GM21737 (cell line): ENCODE data around the gene TRIM3.
A peak's percentile ranks its signal among the peaks of the same experiment; 100 is the strongest.
"Not testable (repeated sequence)": the region's sequence is repeated elsewhere in the genome, so short reads cannot be mapped to it uniquely, and the experiment has no call there.

Source experiments
- ATAC-seq: cut with Tn5 transposase; IDR thresholded peaks from one replicate; pipeline ENCODE4 v1.9.1; 2021; ENCODE audit warnings: mild to moderate bottlenecking, moderate library complexity; ENCODE audit not compliant: unreplicated experiment

Gene TRIM3

GRCh38 chr11:6473451-6474412, at the start of gene TRIM3:
Gene TRIM3, minus strand, starts transcription at chr11:6473941. Its CDS starts 8,246 bp downstream, at chr11:6465695.
- ATAC-seq = peak; percentile 72

- no peak for ATAC-seq
Measured at GRCh38 chr11:6523253-6523652, 49.5 kb upstream of the TRIM3 start.

DNA sequence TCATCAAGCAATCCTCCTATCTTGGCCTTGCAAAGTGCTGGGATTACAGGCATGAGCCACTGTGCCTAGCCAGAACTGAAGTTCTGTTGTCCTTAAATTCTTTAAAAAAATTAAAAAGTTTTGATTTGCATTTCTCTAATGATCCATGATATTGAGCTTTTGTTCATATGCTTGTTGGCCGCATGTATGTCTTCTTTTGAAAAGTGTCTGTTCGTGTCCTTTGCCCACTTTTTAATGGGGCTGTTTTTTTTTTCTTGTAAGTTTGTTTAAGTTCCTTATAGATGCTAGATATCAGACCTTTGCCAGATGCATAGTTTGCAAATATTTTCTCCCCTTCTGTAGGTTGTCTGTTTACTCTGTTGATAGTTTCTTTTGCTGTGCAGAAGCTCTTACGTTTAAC, 48.2 kb upstream of the TRIM3 start:
- ATAC-seq = not testable (repeated sequence)

DNA sequence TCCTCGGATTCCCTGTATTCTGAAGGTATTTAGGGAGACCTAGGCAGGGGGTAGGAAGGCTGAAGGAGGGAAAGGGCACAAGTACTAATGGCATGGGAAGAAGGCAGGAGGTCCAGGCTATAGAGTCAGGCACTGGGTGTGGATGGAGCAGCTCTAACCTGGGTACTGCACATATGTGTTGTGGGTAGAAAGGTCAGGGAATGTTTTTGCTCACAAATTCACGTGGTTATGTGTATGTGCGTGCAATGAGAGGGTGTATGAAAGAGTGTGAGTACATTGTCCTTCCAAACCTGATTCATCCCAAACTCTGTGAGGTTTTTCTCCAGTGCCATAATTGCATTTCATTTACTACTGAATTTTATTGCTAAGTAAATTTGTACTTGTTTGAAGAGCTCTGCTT, 46.5 kb upstream of the TRIM3 start:
- no peak for ATAC-seq

DNA sequence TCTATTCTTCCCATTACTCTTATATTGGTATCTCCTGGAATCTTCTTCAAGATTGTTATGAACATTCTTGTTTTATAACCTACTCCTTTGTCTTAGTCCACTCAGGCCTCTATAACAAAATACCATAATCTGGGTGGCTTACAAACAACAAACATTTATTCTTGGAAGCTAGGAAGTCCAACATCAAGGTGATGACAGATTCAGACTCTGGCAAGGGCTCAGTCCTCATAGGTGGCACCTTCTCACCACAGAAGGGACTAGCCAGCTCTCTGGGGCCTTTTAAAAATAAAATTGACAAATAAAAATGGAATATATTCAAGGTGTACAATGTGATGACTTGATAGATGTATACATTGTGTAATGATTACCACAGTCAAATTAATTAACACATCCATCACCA, 43.1 kb upstream of the TRIM3 start:
- no peak for ATAC-seq

DNA sequence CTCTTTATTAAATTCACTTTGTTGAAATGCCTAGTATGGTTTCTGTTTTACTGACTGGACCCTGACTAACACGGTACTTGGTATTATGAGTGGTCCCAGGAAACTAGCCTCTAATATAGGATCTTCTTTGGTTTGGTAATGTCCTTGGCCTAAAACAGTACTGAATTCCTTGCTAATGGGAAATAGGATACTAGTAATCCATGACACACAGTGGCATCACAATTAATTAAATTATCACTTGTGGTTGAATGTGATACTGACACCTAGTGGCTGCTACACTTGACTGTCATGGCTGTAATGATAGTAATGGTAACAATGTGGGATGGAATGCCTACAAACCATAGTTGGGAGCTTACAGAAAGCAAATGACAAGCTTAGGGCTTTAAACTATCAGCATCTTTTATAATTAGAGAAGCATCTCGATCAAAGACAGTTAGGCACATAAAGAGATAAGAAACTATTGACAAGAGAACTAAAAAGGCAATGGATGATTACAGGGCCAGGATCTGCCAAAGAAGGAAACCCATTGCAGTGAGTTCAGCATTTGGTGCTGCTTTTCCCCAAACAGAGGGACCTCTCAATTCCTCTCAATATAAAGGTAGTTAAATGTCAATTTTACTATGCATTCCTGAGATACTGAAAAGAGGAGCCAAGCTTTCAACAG, 32.0 kb upstream of the TRIM3 start:
- ATAC-seq = no peak

DNA sequence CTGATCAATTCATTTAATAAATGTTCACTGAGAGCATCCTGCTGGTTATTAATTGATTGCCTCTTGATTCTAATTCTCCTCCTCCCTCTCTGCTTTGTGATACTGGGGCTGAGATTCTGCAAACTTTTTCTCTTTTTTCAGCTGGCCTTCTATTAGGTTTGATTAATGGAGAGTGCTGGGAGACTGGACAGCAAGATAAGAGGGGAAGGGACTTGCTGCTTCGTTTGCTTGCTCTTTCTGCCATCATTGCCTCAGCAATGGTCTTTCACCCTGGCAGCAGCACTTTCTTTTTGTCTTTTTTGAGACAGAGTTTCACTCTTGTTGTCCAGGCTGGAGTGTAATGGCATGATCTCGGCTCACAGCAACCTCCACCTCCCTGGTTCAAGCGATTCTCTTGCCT, 30.4 kb upstream of the TRIM3 start:
- ATAC-seq = no peak

DNA sequence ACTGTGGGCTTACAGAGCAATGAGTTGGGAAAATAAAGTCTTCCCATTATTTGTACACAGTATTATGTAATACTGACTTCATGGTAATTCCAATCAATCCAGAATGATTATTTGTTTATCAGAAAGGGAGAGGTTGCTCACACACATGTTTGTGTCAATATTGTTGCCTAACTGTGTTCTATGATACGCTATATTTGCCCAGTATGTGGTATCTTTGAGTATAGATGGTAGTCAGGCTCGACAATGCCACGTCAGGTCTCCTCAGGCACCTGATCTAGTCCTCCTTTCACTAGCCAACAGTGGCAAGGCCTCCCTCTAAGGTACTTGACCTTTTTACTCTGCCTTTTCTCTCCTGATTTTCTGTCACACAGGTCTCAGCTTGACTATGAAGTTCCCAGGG, 28.6 kb upstream of the TRIM3 start:
- no peak for ATAC-seq

DNA sequence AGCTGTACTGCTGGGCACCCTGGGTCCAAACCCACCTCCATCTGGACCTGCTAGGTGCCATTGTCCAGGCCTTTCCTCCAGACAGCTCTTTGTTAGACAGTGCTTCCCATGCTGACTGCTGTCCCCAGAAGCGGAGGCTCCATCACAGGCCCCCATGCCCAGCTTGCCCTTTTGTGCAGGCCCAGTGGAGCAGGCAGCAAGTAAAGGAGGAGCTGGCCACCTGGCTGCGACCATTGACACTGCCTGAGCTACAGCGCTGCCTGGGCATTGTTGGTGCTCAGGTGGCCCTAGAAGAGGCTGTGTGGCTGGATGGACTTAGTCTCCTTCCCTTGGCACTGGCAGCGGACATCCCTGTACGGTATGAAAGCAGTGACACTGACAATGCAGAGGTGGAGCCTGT, 24.8 kb upstream of the TRIM3 start:
- no peak for ATAC-seq

GRCh38 chr11:6498121-6498520, 24.4 kb upstream of the TRIM3 start:
- no peak for ATAC-seq

GRCh38 chr11:6497069-6497839, 23.5 kb upstream of the TRIM3 start, which contains the start of gene DNHD1:
Gene DNHD1, plus strand, starts transcription at chr11:6497280. Its CDS starts 936 bp downstream, at chr11:6498216.
- no peak for ATAC-seq

GRCh38 chr11:6489306-6489705, 15.6 kb upstream of the TRIM3 start:
- no peak for ATAC-seq

- no peak for ATAC-seq
Measured at GRCh38 chr11:6488821-6489220, 15.1 kb upstream of the TRIM3 start.

GRCh38 chr11:6488342-6488741, 14.6 kb upstream of the TRIM3 start:
- no peak for ATAC-seq

DNA sequence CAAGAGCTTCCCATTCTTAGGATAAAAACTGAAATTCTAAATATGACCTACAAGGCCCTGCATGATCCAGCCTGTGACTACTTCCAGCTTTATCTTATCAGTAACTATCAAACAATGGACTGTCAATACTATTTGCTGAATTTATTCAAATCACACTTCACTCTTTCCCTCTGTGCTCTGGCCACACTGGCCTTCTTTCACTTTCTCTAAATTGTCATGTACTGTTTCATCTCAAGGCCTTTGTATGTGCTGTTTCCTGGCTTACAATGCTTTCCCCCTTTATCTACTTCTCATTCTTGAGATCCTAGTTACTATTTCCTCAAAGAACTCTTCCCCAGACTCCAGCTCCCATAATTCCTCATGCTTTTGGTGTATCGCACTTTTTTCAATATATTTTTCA, 13.2 kb upstream of the TRIM3 start:
- ATAC-seq = no peak

DNA sequence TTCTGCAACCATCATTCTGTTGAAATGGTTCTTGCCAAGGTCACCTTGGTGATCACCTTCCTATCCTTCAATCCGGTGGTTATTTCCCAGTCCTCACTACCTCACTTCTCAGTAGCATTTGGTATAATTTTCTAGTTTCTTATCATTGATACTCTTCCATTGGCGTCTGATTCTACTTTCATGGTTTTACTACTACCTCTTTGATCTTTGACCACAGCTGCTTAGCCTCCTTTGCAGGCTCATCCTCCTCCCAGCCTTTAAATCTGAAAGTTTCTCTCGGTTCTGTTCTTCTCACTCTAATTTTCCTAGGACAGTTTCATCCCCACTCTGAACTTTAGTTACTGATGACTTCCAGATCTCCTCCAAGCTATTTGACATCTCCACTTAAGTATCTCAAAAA, 12.5 kb upstream of the TRIM3 start:
- no peak for ATAC-seq

GRCh38 chr11:6485661-6486060, 11.9 kb upstream of the TRIM3 start:
- no peak for ATAC-seq

DNA sequence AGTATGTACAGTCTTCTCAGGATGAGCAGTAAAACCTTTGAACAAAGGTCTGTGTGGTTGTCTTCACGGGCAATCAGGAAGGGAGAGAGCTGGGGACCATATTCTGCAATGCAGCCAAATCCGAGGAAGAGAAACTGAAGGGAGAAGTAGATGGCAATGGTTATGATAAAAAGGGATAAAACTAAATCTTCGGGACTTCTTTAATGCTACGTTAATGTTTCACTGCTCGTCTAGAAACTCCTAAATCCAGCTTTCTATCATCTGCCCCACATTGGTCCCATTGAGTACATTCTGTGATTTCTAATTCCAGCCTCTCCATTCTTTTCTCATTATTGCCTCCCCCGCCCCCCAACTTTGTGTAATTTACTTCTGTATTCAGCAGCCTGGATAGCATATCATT, 9.3 kb upstream of the TRIM3 start:
- no peak for ATAC-seq

DNA sequence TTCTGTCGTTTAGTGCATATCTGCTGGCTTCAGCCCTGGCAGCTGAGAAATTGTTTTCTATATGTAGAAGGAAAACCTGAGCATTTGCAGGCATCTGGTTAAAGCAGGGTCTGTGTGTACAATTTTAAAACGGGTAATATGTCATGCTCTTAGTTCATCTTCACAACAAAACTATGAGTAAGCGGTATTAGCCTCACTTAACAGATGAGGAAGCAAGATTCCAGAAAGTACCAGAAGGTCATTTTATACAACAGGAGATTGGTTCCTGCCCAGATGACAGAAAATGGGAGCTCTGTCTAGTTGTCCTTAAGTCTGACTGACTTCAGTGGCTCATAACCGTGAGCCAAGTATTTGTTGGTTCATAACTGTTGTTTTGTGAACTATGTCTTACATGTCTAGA, 8.7 kb upstream of the TRIM3 start:
- ATAC-seq = no peak

DNA sequence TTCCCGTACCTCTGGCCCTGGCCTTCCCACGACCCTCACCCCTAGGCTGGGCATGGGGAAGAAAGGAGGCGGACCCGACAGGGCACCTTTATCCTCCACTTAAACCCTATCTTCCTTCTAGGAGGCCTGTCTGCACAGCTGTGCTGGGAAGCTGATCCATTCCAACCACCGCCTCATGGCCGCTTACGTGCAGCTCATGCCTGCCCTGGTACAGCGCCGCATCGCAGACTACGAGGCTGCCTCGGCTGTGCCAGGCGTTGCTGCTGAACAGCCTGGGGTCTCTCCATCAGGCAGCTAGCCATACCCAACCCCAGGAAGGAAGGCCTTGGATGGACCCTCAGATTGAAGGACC, 8.2 kb upstream of the TRIM3 start:
- ATAC-seq = no peak
